Liver (tissue), 9 donors: ENCODE results near the gene TOP1. TPM values are rescaled to one million over a fixed set of nuclear protein-coding genes. Genes with fewer than 3 reads are reported as not detected.

Source experiments
- DNase-seq: peaks from one replicate; pipeline ENCODE4 v3.0.0-alpha.2; 2017; ENCODE audit warnings: low spot score
- H3K27ac ChIP-seq, 2 donors: one replicate each; pipeline ENCODE4 v1.7.0; 2013; ENCODE audit warnings: inconsistent platforms in 2 of 2, low read length in 2 of 2, control low read depth in 1 of 2, low read depth in 1 of 2, mild to moderate bottlenecking in 1 of 2
- H3K27me3 ChIP-seq, 4 donors: one replicate each; pipeline versions ENCODE4 v1.6.1 to v1.7.0; 2013; ENCODE audit warnings: low read length in 3 of 4, inconsistent platforms in 1 of 4, mild to moderate bottlenecking in 1 of 4, moderate library complexity in 1 of 4; ENCODE audit not compliant: control insufficient read depth in 4 of 4, insufficient read depth in 4 of 4
- H3K36me3 ChIP-seq, 4 donors: one replicate each; pipeline versions ENCODE4 v1.6.1 to v1.7.0; 2013; ENCODE audit warnings: low read length in 3 of 4, mild to moderate bottlenecking in 3 of 4, low read depth in 1 of 4, moderate library complexity in 1 of 4; ENCODE audit not compliant: control insufficient read depth in 4 of 4, insufficient read depth in 3 of 4
- H3K4me1 ChIP-seq, 4 donors: one replicate each; pipeline versions ENCODE4 v1.6.1 to v1.7.0; 2013; ENCODE audit warnings: low read length in 3 of 4, mild to moderate bottlenecking in 3 of 4, moderate library complexity in 1 of 4; ENCODE audit not compliant: control insufficient read depth in 4 of 4, insufficient read depth in 4 of 4
- H3K4me3 ChIP-seq, 3 donors: one replicate each; pipeline versions ENCODE4 v1.6.1 to v1.7.0; 2013; ENCODE audit warnings: low read length in 3 of 3, control low read depth in 1 of 3, low read depth in 1 of 3, mild to moderate bottlenecking in 1 of 3
- H3K9ac ChIP-seq, 2 donors: one replicate each; pipeline ENCODE4 v1.7.0; 2013; ENCODE audit warnings: low read length in 2 of 2, mild to moderate bottlenecking in 2 of 2, moderate library complexity in 2 of 2, control low read depth in 1 of 2, low read depth in 1 of 2
- H3K9me3 ChIP-seq, 4 donors: one replicate each; pipeline versions ENCODE4 v1.6.1 to v1.7.0; 2013; ENCODE audit warnings: low read length in 3 of 4; ENCODE audit not compliant: control insufficient read depth in 4 of 4
- ATF3 ChIP-seq: IDR thresholded peaks from 2 replicates; pipeline ENCODE4 v1.6.1; 2016; ENCODE audit warnings: antibody characterized with exemption
- CTCF ChIP-seq: fragments of 150-350 bp; IDR thresholded peaks from 2 replicates; pipeline ENCODE4 v1.5.1; 2017; ENCODE audit warnings: improper control_type of control experiment, low read depth, low read length; ENCODE audit not compliant: missing input control
- EGR1 ChIP-seq, 2 donors: IDR thresholded peaks; 2 replicates each; pipeline ENCODE4 v1.6.1; 2016 to 2018; ENCODE audit warnings: antibody characterized with exemption in 2 of 2, low read depth in 2 of 2
- FOXA1 ChIP-seq: IDR thresholded peaks from 2 replicates; pipeline ENCODE4 v1.6.1; 2016; ENCODE audit warnings: antibody characterized with exemption
- FOXA2 ChIP-seq: IDR thresholded peaks from 2 replicates; pipeline ENCODE4 v1.6.1; 2016; ENCODE audit warnings: antibody characterized with exemption
- GABPA ChIP-seq, 2 donors: IDR thresholded peaks in 1 of 2; conservative IDR thresholded peaks in 1 of 2; 2 replicates each; pipeline ENCODE4 v1.6.1; 2016; ENCODE audit warnings: antibody characterized with exemption in 2 of 2, mild to moderate bottlenecking in 1 of 2, moderate library complexity in 1 of 2
- HNF4A ChIP-seq, 2 donors: conservative IDR thresholded peaks; 2 replicates each; pipeline ENCODE4 v1.6.1; 2016; ENCODE audit warnings: antibody characterized with exemption in 2 of 2, mild to moderate bottlenecking in 2 of 2
- HNF4G ChIP-seq: IDR thresholded peaks from 2 replicates; pipeline ENCODE4 v1.6.1; 2016; ENCODE audit warnings: antibody characterized with exemption
- JUND ChIP-seq, 2 donors: IDR thresholded peaks; 2 replicates each; pipeline ENCODE4 v1.6.1; 2016; ENCODE audit warnings: antibody characterized with exemption in 2 of 2
- NR2F2 ChIP-seq: IDR thresholded peaks from 2 replicates; pipeline ENCODE4 v1.6.1; 2016; ENCODE audit warnings: antibody characterized with exemption
- RAD21 ChIP-seq, 2 donors: IDR thresholded peaks; 2 replicates each; pipeline ENCODE4 v1.6.1; 2016; ENCODE audit warnings: antibody characterized with exemption in 2 of 2, mild to moderate bottlenecking in 2 of 2
- REST ChIP-seq: IDR thresholded peaks from 2 replicates; pipeline ENCODE4 v1.6.1; 2016; ENCODE audit warnings: antibody characterized with exemption, mild to moderate bottlenecking
- RXRA ChIP-seq, 2 donors: IDR thresholded peaks; 2 replicates each; pipeline ENCODE4 v1.6.1; 2017 to 2018; ENCODE audit warnings: antibody characterized with exemption in 2 of 2, mild to moderate bottlenecking in 1 of 2
- SP1 ChIP-seq: IDR thresholded peaks from 2 replicates; pipeline ENCODE4 v1.6.1; 2018; ENCODE audit warnings: antibody characterized with exemption, mild to moderate bottlenecking
- TAF1 ChIP-seq: conservative IDR thresholded peaks from 2 replicates; pipeline ENCODE4 v1.6.1; 2016; ENCODE audit warnings: antibody characterized with exemption, mild to moderate bottlenecking
- YY1 ChIP-seq: IDR thresholded peaks from 2 replicates; pipeline ENCODE4 v1.6.1; 2016; ENCODE audit warnings: antibody characterized with exemption, mild to moderate bottlenecking
- WGBS: extraction: QIAGEN DNeasy Blood & Tissue Kit; methylation state at CpG from one replicate; pipeline ENCODE4 v1.1.7; 2013; 5-methylcytosine and 5-hydroxymethylcytosine counted together
- polyA plus RNA-seq, 2 donors: library from polyadenylated mRNA; stranded (reverse) in 1 of 2; unstranded in 1 of 2; fragments of 200-250 nt in 1 of 2; fragments of >200 nt in 1 of 2; fragmentation: Nextera tagmentation in 1 of 2; extraction: Ambion mirVana in 1 of 2; gene quantifications; one replicate each; pipeline versions ENCODE4 v1.2.1 to v1.2.3, GENCODE V29; 2013 to 2015
- total RNA-seq, 2 donors: library from RNA; depleted of rRNA; stranded (reverse); fragments of >200 nt; gene quantifications; one replicate each; pipeline ENCODE4 v1.2.3, GENCODE V29; 2014
- TF ChIP-seq, protein P1 (sequence below): IDR thresholded peaks from 2 replicates; pipeline ENCODE4 v1.6.1; 2016; ENCODE audit warnings: antibody characterized with exemption
- TF ChIP-seq, protein P2 (sequence below): IDR thresholded peaks from 2 replicates; pipeline ENCODE4 v1.6.1; 2016; ENCODE audit warnings: antibody characterized with exemption
- donor health status: healthy.
- donor health status: healthy.
- donor health status: healthy.
- donor health status: healthy.
- donor health status: healthy.

TOP1 gene
- total and polyA plus RNA-seq, 4 donors: 13.7 to 62.1 (median 19.4) TPM

- TF ChIP-seq REST: no peak
- TF ChIP-seq ATF3: no peak
- no peak for TF ChIP-seq GABPA (IDR thresholded peaks at IDR 0.05 in 1 of 2, conservative IDR thresholded peaks at IDR 0.05 in 1 of 2)
- no peak for TF ChIP-seq JUND (IDR thresholded peaks at IDR 0.05)
- no peak for TF ChIP-seq TAF1
- TF ChIP-seq NR2F2: no peak
- no peak for TF ChIP-seq HNF4G
- no peak for TF ChIP-seq SP1
- no peak overlapping the region for H3K4me3 ChIP-seq
- peak overlapping the region; percentile 40 for H3K27ac ChIP-seq
- H3K27me3 ChIP-seq: no peaks in the 10 kb centered on the region
- WGBS: 91% methylated on average over 1 of the region's 1 CpG
- DNase-seq: no peak
- no peaks in the 10 kb centered on the region for H3K36me3 ChIP-seq
- peaks cover 0 to 5% (median 2%) of the 10 kb centered on the region in 4 donors for H3K9me3 ChIP-seq
- peaks cover 0 to 4% (median 1%) of the 10 kb centered on the region in 4 donors for H3K4me1 ChIP-seq
- H3K9ac ChIP-seq: no peak overlapping the region
These were observed 25.8 kb upstream of the TOP1 start for GRCh38 chr20:41002842-41003142.

GRCh38 chr20:41003143-41003935 lies 25.3 kb upstream of the TOP1 start:
- Histone ChIP-seq H3K4me3 (no peak overlapping the region), H3K36me3 (no peaks in the 10 kb centered on the region), H3K27me3 (no peaks in the 10 kb centered on the region), H3K4me1 (peaks cover 0 to 4% (median 1%) of the 10 kb centered on the region in 4 donors), H3K9me3 (peaks cover 0 to 5% (median 2%) of the 10 kb centered on the region in 4 donors), H3K9ac (no peak overlapping the region), H3K27ac (peak overlapping the region; percentile 40)
- TF ChIP-seq FOXA2: peak; percentile 39
- peak; percentile 22 for TF ChIP-seq ATF3
- no peak for TF ChIP-seq REST
- peak in 1 of 2 donors; percentile 10 for TF ChIP-seq RAD21 (IDR thresholded peaks at IDR 0.05)
- no peak for TF ChIP-seq EGR1 (IDR thresholded peaks at IDR 0.05; ENCODE audit: low read depth in 2 of 2)
- TF ChIP-seq NR2F2: peak; percentile 91
- no peak for TF ChIP-seq HNF4A (conservative IDR thresholded peaks at IDR 0.05)
- no peak for TF ChIP-seq TAF1
- no peak for TF ChIP-seq HNF4G
- no peak for TF ChIP-seq YY1
- TF ChIP-seq, protein P1, sequence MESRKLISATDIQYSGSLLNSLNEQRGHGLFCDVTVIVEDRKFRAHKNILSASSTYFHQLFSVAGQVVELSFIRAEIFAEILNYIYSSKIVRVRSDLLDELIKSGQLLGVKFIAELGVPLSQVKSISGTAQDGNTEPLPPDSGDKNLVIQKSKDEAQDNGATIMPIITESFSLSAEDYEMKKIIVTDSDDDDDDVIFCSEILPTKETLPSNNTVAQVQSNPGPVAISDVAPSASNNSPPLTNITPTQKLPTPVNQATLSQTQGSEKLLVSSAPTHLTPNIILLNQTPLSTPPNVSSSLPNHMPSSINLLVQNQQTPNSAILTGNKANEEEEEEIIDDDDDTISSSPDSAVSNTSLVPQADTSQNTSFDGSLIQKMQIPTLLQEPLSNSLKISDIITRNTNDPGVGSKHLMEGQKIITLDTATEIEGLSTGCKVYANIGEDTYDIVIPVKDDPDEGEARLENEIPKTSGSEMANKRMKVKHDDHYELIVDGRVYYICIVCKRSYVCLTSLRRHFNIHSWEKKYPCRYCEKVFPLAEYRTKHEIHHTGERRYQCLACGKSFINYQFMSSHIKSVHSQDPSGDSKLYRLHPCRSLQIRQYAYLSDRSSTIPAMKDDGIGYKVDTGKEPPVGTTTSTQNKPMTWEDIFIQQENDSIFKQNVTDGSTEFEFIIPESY: no peak
- peak in 1 of 2 donors; percentile 38 for TF ChIP-seq RXRA (IDR thresholded peaks at IDR 0.05)
- TF ChIP-seq, protein P2, sequence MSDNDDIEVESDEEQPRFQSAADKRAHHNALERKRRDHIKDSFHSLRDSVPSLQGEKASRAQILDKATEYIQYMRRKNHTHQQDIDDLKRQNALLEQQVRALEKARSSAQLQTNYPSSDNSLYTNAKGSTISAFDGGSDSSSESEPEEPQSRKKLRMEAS: peak; percentile 44
- no peak for TF ChIP-seq CTCF
- peak in 1 of 2 donors; percentile 71 for TF ChIP-seq JUND (IDR thresholded peaks at IDR 0.05)
- peak; percentile 58 for TF ChIP-seq SP1
- peak; percentile 13 for TF ChIP-seq FOXA1
- no peak for TF ChIP-seq GABPA (IDR thresholded peaks at IDR 0.05 in 1 of 2, conservative IDR thresholded peaks at IDR 0.05 in 1 of 2)
- DNase-seq: no peak
- WGBS: 45% methylated on average over 12 of the region's 12 CpGs
